IPS-20b (cell line): Measurements from ENCODE around the gene GIPR.
"Not testable (repeated sequence)": the region's sequence is repeated elsewhere in the genome, so short reads cannot be mapped to it uniquely, and the experiment has no call there.

Experiments used
- H3K27ac ChIP-seq: one replicate; pipeline ENCODE4 v1.5.1; 2013; ENCODE audit warnings: low read length
- H3K27me3 ChIP-seq: 2 replicates; pipeline ENCODE4 v1.6.1; 2013; ENCODE audit warnings: mild to moderate bottlenecking, low read length, inconsistent platforms; ENCODE audit not compliant: insufficient read depth
- H3K36me3 ChIP-seq: 2 replicates; pipeline ENCODE4 v1.6.1; 2013; ENCODE audit warnings: low read depth, mild to moderate bottlenecking, inconsistent platforms, low read length, moderate library complexity; ENCODE audit not compliant: insufficient read depth
- H3K4me1 ChIP-seq: 2 replicates; pipeline ENCODE4 v1.6.1; 2013; ENCODE audit warnings: mild to moderate bottlenecking, control low read depth, inconsistent platforms, low read length, moderate library complexity; ENCODE audit not compliant: insufficient read depth
- H3K4me3 ChIP-seq: 2 replicates; pipeline ENCODE4 v1.5.1; 2013; ENCODE audit warnings: mild to moderate bottlenecking, low read length, inconsistent platforms
- H3K9ac ChIP-seq: 2 replicates; pipeline ENCODE4 v1.6.1; 2013; ENCODE audit warnings: low read depth, mild to moderate bottlenecking, inconsistent platforms, low read length, moderate library complexity
- H3K9me3 ChIP-seq: 2 replicates; pipeline ENCODE4 v1.6.1; 2013; ENCODE audit warnings: mild to moderate bottlenecking, low read depth, low read length, inconsistent platforms; ENCODE audit not compliant: insufficient read depth

The GIPR gene

DNA sequence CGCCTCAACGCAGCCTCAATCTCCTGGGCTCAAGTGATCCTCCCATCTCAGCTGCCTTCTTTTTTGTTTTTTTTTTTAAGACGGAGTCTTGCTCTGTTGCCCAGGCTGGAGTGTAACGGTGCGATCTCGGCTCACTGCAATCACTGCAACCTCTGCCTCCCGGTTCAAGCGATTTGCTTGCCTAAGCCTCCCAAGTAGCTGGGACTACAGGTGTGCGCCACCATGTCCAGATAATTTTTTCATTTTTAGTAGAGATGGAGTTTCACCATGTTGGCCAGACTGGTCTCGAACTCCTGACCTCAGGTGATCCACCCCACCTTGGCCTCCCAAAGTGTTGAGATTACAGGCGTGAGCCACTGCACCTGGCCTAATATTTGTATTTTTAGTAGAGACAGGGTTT lies 52.0 kb downstream of the GIPR start:
- H3K9me3 ChIP-seq, H3K27ac ChIP-seq, H3K27me3 ChIP-seq, H3K4me3 ChIP-seq, H3K9ac ChIP-seq: not testable (repeated sequence)
- peaks cover 26% of the 10 kb centered on the region for H3K36me3 ChIP-seq
- peaks cover 15% of the 10 kb centered on the region for H3K4me1 ChIP-seq

DNA sequence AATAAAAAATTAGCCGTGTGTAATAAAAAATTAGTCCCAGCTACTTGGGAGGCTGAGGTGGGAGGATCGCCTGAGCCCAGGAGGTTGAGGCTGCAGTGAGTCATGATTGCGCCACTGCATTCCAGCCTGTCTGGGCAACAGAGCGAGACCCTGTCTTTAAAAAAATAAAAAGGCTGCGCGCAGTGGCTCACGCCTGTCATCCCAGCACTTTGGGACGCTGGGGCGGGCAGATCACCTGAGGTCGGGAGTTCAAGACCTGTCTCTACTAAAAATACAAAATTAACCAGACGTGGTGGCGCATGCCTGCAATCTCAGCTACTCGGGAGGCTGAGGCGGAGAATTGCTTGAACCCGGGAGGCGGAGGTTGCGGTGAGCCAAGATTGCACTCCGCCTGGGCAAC lies 60.7 kb downstream of the GIPR start:
- H3K4me3 ChIP-seq, H3K27me3 ChIP-seq, H3K9ac ChIP-seq, H3K4me1 ChIP-seq, H3K36me3 ChIP-seq, H3K9me3 ChIP-seq, H3K27ac ChIP-seq: not testable (repeated sequence)

DNA sequence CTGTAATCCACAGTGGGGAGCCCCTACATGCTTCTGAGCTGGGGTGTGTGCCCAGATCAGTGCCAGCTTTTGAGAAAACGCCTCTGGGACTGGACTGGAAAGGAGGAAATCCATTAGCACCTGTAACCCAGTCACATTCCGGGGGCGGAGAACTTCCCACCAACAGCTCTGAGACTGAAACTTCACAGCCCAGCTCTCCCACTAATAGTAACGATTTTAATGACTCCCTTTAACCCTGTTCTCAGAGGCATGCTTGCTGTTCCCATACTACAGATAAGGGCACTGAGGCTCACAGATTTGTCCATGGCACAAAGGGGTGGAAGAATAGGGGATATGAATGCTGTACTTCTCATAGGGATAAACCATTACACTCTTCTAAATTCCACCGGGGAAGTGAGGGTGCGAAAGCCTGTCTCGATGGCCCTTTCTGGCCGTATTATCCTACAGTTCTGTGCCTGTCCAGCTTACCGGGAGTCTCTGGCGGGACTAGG lies 61.8 kb downstream of the GIPR start:
- H3K4me1 ChIP-seq, result peaks cover 6% of the 10 kb centered on the region
- no peaks in the 10 kb centered on the region for H3K36me3 ChIP-seq
- H3K9me3 ChIP-seq, result no peaks in the 10 kb centered on the region
- no peaks in the 10 kb centered on the region for H3K27me3 ChIP-seq
- H3K4me3 ChIP-seq, result peak overlapping the region; percentile 94
- peak overlapping the region; percentile 87 for H3K9ac ChIP-seq
- no peak overlapping the region for H3K27ac ChIP-seq

DNA sequence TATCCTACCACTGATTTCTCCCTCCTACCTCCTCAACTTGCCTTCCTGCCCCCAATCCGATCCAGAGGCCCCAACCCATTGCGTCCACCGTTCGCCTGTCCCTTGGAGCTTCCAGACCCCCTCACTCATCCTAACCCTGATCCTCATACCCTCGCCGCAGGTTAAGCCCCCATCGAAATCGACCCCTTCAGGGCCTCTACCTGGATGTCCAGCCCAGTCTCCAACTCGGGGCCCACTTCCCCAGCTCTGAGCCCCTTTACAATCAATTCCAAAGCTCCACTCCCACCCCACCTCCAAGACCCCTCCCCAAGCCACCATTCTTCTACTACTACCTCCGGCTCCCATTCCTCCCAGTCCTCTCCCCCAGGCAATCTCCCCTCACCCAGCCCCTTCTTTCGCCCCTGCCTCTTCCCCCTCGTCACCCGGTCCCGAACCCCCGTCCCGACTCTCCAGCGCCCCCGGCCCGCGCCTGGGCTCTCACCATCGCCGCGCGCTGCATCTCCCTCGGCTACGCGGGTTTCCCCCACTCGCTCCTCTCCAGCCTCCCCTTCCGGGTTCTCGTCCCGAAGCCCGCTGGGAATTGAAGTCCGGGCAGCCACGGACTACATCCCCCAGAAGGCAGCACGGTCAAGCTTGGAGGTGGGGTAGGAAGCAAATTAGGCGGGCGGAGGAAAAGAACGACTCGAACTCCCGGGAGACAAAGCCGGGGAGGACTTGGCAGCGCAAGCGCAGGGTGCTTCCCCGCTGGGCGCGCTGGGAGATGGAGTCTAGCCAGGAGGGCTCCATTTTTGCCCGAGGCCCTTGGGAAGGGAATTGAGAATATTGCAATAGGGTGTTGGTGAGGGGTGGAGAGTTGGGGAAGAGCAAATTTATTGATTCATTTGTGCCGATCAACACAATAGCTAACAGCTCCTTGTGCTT lies 62.6 kb downstream of the GIPR start, which contains the start of gene FBXO46:
Gene FBXO46, minus strand, starts transcription at position 529 of the 921 bp plus-strand sequence. CDS start 17,401 bp downstream, outside the sequence.
- peak within 1 kb of the TSS; percentile 16 for H3K27ac ChIP-seq
- H3K4me1 ChIP-seq, result peaks cover 6% of the 10 kb centered on the region
- H3K9me3 ChIP-seq, result no peaks in the 10 kb centered on the region
- peak within 1 kb of the TSS; percentile 94 for H3K4me3 ChIP-seq
- H3K27me3 ChIP-seq, result no peaks in the 10 kb centered on the region
- H3K9ac ChIP-seq, result peak within 1 kb of the TSS; percentile 87
- no peaks in the 10 kb centered on the region for H3K36me3 ChIP-seq
